ENCODE measurements around the gene PON3. TPM values are rescaled to one million over a fixed set of nuclear protein-coding genes. Genes with fewer than 3 reads are reported as not detected.
A peak's percentile ranks its signal among the peaks of the same experiment; 100 is the strongest.

Gene PON3
- total RNA-seq, 4 donors from 2014 or later, result 10.1 to 10.6 TPM; not detected in 2

- H3K27me3 ChIP-seq, result no peaks in the 10 kb centered on the region
- no peak for DNase-seq
- no peaks in the 10 kb centered on the region for H3K4me1 ChIP-seq
- TF ChIP-seq POLR2A (IDR thresholded peaks at IDR 0.05), result no peak
- no peak for TF ChIP-seq CTCF (IDR thresholded peaks at IDR 0.05)
- no peaks in the 10 kb centered on the region for H3K9me3 ChIP-seq
- no peak overlapping the region for H3K27ac ChIP-seq
- peak overlapping the region in 1 of 2 donors; percentile 16 for H3K4me3 ChIP-seq
- intact Hi-C loops (cut with DNase I; ENCODE audit: low total_unique reads), result no loop called here
- no peaks in the 10 kb centered on the region for H3K36me3 ChIP-seq
These were observed 65.8 kb downstream of the PON3 start for GRCh38 chr7:95330204-95330960.

GRCh38 chr7:95327356-95327755, 68.8 kb downstream of the PON3 start:
- Histone ChIP-seq H3K27me3 (no peaks in the 10 kb centered on the region), H3K9me3 (no peaks in the 10 kb centered on the region), H3K27ac (no peak overlapping the region), H3K4me1 (no peaks in the 10 kb centered on the region), H3K4me3 (no peak overlapping the region), H3K36me3 (no peaks in the 10 kb centered on the region)
- no peak for DNase-seq
- intact Hi-C loops (cut with DNase I; ENCODE audit: low total_unique reads), result no loop called here
- TF ChIP-seq CTCF (IDR thresholded peaks at IDR 0.05) (no peak), POLR2A (IDR thresholded peaks at IDR 0.05) (no peak)

GRCh38 chr7:95324431-95324830, 71.7 kb downstream of the PON3 start, which contains the start of gene PON1:
Gene PON1 (minus strand): TSS chr7:95324532. CDS start chr7:95324475, 57 bp downstream.
- no peaks in the 10 kb centered on the region for H3K36me3 ChIP-seq
- H3K4me3 ChIP-seq, result no peak within 1 kb of the TSS
- no peaks in the 10 kb centered on the region for H3K4me1 ChIP-seq
- intact Hi-C loops (cut with DNase I; ENCODE audit: low total_unique reads), result no loop called here
- no peak within 1 kb of the TSS for H3K27ac ChIP-seq
- TF ChIP-seq POLR2A (IDR thresholded peaks at IDR 0.05) (no peak), CTCF (IDR thresholded peaks at IDR 0.05) (no peak)
- no peaks in the 10 kb centered on the region for H3K27me3 ChIP-seq
- DNase-seq, result no peak
- H3K9me3 ChIP-seq, result no peaks in the 10 kb centered on the region

- intact Hi-C loops (cut with DNase I; ENCODE audit: low total_unique reads), result no loop called here
- DNase-seq, result no peak
- no peaks in the 10 kb centered on the region for H3K27me3 ChIP-seq
- H3K9me3 ChIP-seq, result no peaks in the 10 kb centered on the region
- no peak overlapping the region for H3K27ac ChIP-seq
- H3K4me3 ChIP-seq, result no peak overlapping the region
- H3K4me1 ChIP-seq, result no peaks in the 10 kb centered on the region
- no peaks in the 10 kb centered on the region for H3K36me3 ChIP-seq
- no peak for TF ChIP-seq CTCF (IDR thresholded peaks at IDR 0.05)
- no peak for TF ChIP-seq POLR2A (IDR thresholded peaks at IDR 0.05)
These were observed 72.6 kb downstream of the PON3 start for GRCh38 chr7:95323410-95324129.

- no peaks in the 10 kb centered on the region for H3K9me3 ChIP-seq
- no peaks in the 10 kb centered on the region for H3K27me3 ChIP-seq
- TF ChIP-seq POLR2A (IDR thresholded peaks at IDR 0.05) (no peak), CTCF (IDR thresholded peaks at IDR 0.05) (no peak)
- no peak for DNase-seq
- no peak overlapping the region for H3K4me3 ChIP-seq
- H3K36me3 ChIP-seq, result no peaks in the 10 kb centered on the region
- intact Hi-C loops (cut with DNase I; ENCODE audit: low total_unique reads), result no loop called here
- no peaks in the 10 kb centered on the region for H3K4me1 ChIP-seq
- no peak overlapping the region for H3K27ac ChIP-seq
These were observed 73.3 kb downstream of the PON3 start for GRCh38 chr7:95322854-95323253.

All from uterus (tissue), 4 donors.